Body of pancreas (tissue), 4 donors: ENCODE measurements around the gene ZBTB17.
"Not testable (repeated sequence)": the region's sequence is repeated elsewhere in the genome, so short reads cannot be mapped to it uniquely, and the experiment has no call there.

ENCODE experiments used
- CTCF ChIP-seq, 7 experiments: fragments of 450-650 bp in 4 of 7; fragments of 200-600 bp in 3 of 7; sonication (generic) in 3 of 7; IDR thresholded peaks; one replicate each; pipeline ENCODE4 v1.5.1; 2016 to 2019; ENCODE audit warnings: antibody characterized with exemption in 7 of 7
- POLR2A ChIP-seq, 3 donors: fragments of 450-650 bp; IDR thresholded peaks; one replicate each; pipeline ENCODE4 v1.6.1; 2016; ENCODE audit warnings: antibody characterized with exemption in 3 of 3, mild to moderate bottlenecking in 2 of 3

GRCh38 chr1:16001274-16001673 lies 25.4 kb upstream of the ZBTB17 start:
- not testable (repeated sequence) for TF ChIP-seq CTCF, POLR2A (IDR thresholded peaks at IDR 0.05)
